ENCODE measurements around the gene ANK3.

The ANK3 gene

DNA sequence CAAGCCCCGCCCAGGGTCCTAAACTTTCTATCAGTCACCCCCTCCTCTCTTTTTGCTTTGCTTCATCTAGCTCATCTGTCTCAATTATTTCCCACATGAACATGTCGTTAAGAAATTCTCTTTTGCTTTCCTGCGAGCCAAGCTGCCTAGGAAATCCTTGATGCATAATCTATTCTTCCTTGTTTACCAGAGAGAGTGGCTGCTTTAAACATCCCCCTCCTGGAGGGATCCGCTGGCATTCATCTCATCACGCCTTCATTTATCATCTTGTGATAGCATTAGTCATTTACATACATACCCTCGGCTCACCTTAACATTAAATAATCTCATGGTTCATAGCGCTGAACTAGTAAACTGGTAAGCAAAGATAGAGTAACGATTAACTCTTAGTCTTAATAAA is 96.7 kb downstream of the ANK3 start:
- TF ChIP-seq SIN3A (IDR thresholded peaks at IDR 0.05; ENCODE audit: borderline replicate concordance, insufficient read depth, low read length) (no peak), POLR2AphosphoS5 (IDR thresholded peaks at IDR 0.05; ENCODE audit: low read depth, low read length) (no peak), FOXP2 (optimal IDR thresholded peaks at IDR 0.05; ENCODE audit: borderline replicate concordance, extremely low read depth, extremely low read length, insufficient read depth) (no peak), TAF1 (IDR thresholded peaks at IDR 0.05; ENCODE audit: borderline replicate concordance, insufficient read depth, low read length) (no peak)
- TF ChIP-seq, protein P1, sequence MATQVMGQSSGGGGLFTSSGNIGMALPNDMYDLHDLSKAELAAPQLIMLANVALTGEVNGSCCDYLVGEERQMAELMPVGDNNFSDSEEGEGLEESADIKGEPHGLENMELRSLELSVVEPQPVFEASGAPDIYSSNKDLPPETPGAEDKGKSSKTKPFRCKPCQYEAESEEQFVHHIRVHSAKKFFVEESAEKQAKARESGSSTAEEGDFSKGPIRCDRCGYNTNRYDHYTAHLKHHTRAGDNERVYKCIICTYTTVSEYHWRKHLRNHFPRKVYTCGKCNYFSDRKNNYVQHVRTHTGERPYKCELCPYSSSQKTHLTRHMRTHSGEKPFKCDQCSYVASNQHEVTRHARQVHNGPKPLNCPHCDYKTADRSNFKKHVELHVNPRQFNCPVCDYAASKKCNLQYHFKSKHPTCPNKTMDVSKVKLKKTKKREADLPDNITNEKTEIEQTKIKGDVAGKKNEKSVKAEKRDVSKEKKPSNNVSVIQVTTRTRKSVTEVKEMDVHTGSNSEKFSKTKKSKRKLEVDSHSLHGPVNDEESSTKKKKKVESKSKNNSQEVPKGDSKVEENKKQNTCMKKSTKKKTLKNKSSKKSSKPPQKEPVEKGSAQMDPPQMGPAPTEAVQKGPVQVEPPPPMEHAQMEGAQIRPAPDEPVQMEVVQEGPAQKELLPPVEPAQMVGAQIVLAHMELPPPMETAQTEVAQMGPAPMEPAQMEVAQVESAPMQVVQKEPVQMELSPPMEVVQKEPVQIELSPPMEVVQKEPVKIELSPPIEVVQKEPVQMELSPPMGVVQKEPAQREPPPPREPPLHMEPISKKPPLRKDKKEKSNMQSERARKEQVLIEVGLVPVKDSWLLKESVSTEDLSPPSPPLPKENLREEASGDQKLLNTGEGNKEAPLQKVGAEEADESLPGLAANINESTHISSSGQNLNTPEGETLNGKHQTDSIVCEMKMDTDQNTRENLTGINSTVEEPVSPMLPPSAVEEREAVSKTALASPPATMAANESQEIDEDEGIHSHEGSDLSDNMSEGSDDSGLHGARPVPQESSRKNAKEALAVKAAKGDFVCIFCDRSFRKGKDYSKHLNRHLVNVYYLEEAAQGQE (IDR thresholded peaks at IDR 0.05; ENCODE audit: insufficient read depth in 1 of 2, low read depth in 2 of 2, low read length in 2 of 2): no peak

GRCh38 chr10:60291344-60291930 is 98.2 kb downstream of the ANK3 start:
- TF ChIP-seq TAF1 (IDR thresholded peaks at IDR 0.05; ENCODE audit: borderline replicate concordance, insufficient read depth, low read length) (no peak), FOXP2 (optimal IDR thresholded peaks at IDR 0.05; ENCODE audit: borderline replicate concordance, extremely low read depth, extremely low read length, insufficient read depth) (no peak)

DNA sequence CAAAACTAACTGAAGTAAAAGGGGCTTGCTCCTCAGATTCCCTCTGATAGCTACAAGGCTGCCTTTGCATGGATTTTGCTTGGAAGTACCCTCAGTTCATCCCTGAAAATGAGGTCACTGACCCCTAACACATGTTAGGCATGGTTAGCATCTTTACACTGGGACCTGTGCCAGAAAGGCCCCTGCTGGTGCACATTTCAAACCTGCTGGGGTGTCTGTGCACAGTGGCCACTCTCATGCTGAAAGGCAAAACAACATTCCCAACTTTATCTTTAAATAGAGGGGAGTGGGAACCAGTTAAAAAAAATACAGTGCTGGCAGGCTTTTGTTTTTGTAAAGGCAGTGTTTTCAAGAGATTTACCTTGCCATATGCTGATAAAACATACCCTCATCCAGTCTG is 99.1 kb downstream of the ANK3 start:
- TF ChIP-seq SIN3A (IDR thresholded peaks at IDR 0.05; ENCODE audit: borderline replicate concordance, insufficient read depth, low read length) (no peak), TAF1 (IDR thresholded peaks at IDR 0.05; ENCODE audit: borderline replicate concordance, insufficient read depth, low read length) (no peak), FOXP2 (optimal IDR thresholded peaks at IDR 0.05; ENCODE audit: borderline replicate concordance, extremely low read depth, extremely low read length, insufficient read depth) (no peak), POLR2AphosphoS5 (IDR thresholded peaks at IDR 0.05; ENCODE audit: low read depth, low read length) (no peak)
- TF ChIP-seq, protein P1 (IDR thresholded peaks at IDR 0.05; ENCODE audit: insufficient read depth in 1 of 2, low read depth in 2 of 2, low read length in 2 of 2): no peak

GRCh38 chr10:60289800-60290199 is 99.9 kb downstream of the ANK3 start:
- no peak for TF ChIP-seq FOXP2 (optimal IDR thresholded peaks at IDR 0.05; ENCODE audit: borderline replicate concordance, extremely low read depth, extremely low read length, insufficient read depth)
- TF ChIP-seq SIN3A (IDR thresholded peaks at IDR 0.05; ENCODE audit: borderline replicate concordance, insufficient read depth, low read length): no peak
- no peak for TF ChIP-seq POLR2AphosphoS5 (IDR thresholded peaks at IDR 0.05; ENCODE audit: low read depth, low read length)
- no peak for TF ChIP-seq TAF1 (IDR thresholded peaks at IDR 0.05; ENCODE audit: borderline replicate concordance, insufficient read depth, low read length)
- TF ChIP-seq, protein P1 (IDR thresholded peaks at IDR 0.05; ENCODE audit: insufficient read depth in 1 of 2, low read depth in 2 of 2, low read length in 2 of 2): no peak

- TF ChIP-seq, protein P1 (IDR thresholded peaks at IDR 0.05; ENCODE audit: insufficient read depth in 1 of 2, low read depth in 2 of 2, low read length in 2 of 2): no peak
- TF ChIP-seq TAF1 (IDR thresholded peaks at IDR 0.05; ENCODE audit: borderline replicate concordance, insufficient read depth, low read length) (no peak), SIN3A (IDR thresholded peaks at IDR 0.05; ENCODE audit: borderline replicate concordance, insufficient read depth, low read length) (no peak), FOXP2 (optimal IDR thresholded peaks at IDR 0.05; ENCODE audit: borderline replicate concordance, extremely low read depth, extremely low read length, insufficient read depth) (no peak), POLR2AphosphoS5 (IDR thresholded peaks at IDR 0.05; ENCODE audit: low read depth, low read length) (no peak)
These were observed 101.4 kb downstream of the ANK3 start for GRCh38 chr10:60288256-60288655.
